Measurements from ENCODE around the gene UNC13A.

DNA sequence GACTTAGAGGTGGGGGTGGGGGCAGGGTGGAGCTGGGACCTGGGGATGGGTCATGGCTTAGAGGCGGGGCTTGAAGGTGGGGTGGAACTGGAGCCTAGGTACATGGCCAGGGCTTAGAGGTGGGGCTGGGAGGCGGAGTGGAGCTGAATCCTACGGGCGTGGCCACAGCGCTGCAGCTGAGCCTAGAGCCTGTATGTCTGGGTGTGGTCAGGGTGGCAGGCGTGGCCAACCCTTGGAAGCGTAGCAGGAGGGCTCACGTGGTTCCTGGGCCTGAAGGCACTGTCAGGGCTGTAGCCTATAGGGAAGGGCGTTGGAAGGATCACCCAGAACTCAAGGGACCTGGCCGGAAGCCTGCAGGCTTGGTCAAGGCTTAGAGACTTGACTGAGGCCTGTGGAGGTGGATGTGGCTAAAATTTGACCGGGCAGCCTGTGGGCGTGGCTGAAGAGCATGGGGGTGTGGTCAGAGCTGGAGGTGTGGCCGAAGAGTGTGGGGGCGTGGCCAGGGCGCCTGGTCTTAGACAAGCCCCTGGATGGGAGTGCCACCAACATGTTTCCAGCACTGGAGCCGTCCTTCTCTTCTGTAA is 108.4 kb downstream of the UNC13A start:
- TF ChIP-seq, protein P1, sequence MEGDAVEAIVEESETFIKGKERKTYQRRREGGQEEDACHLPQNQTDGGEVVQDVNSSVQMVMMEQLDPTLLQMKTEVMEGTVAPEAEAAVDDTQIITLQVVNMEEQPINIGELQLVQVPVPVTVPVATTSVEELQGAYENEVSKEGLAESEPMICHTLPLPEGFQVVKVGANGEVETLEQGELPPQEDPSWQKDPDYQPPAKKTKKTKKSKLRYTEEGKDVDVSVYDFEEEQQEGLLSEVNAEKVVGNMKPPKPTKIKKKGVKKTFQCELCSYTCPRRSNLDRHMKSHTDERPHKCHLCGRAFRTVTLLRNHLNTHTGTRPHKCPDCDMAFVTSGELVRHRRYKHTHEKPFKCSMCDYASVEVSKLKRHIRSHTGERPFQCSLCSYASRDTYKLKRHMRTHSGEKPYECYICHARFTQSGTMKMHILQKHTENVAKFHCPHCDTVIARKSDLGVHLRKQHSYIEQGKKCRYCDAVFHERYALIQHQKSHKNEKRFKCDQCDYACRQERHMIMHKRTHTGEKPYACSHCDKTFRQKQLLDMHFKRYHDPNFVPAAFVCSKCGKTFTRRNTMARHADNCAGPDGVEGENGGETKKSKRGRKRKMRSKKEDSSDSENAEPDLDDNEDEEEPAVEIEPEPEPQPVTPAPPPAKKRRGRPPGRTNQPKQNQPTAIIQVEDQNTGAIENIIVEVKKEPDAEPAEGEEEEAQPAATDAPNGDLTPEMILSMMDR (conservative IDR thresholded peaks at IDR 0.05; ENCODE audit: low read depth, low read length), result no peak
- TF ChIP-seq EZH2 (IDR thresholded peaks at IDR 0.05; ENCODE audit: borderline replicate concordance, low read depth, low read length, poor library complexity, severe bottlenecking), result no peak
